D721Med (cell line): ENCODE results near the gene SH3RF3.

Source experiments
- DNase-seq: peaks from one replicate; pipeline ENCODE4 v3.0.0; 2011; ENCODE audit warnings: low spot score; ENCODE audit not compliant: insufficient read length
- FAIRE-seq: peaks from 2 replicates; lab custom pipeline; 2011; peaks lifted over from hg19 to GRCh38; lab: Jason Lieb, UNC
- CTCF ChIP-seq: IDR thresholded peaks from 2 replicates; pipeline ENCODE4 v1.5.1; 2012; ENCODE audit warnings: mild to moderate bottlenecking, control low read depth; ENCODE audit not compliant: insufficient read depth; ENCODE audit errors: missing control alignments

Gene SH3RF3

GRCh38 chr2:109132626-109133025, 3.6 kb downstream of the SH3RF3 start:
- TF ChIP-seq CTCF = no peak
- DNase-seq (no peak), FAIRE-seq (no peak)

GRCh38 chr2:109133746-109134145, 4.7 kb downstream of the SH3RF3 start:
- TF ChIP-seq CTCF = no peak
- FAIRE-seq = no peak
- no peak for DNase-seq

- FAIRE-seq (no peak), DNase-seq (no peak)
- TF ChIP-seq CTCF = no peak
Measured at GRCh38 chr2:109134741-109135358, 5.8 kb downstream of the SH3RF3 start.

- FAIRE-seq (peak; percentile 83), DNase-seq (no peak)
- TF ChIP-seq CTCF = no peak
Measured at GRCh38 chr2:109135359-109136197, 6.6 kb downstream of the SH3RF3 start.

GRCh38 chr2:109136542-109136941, 7.5 kb downstream of the SH3RF3 start:
- peak; percentile 6 for FAIRE-seq
- no peak for DNase-seq
- TF ChIP-seq CTCF = no peak

- FAIRE-seq (peak; percentile 96), DNase-seq (peak; percentile 65)
- no peak for TF ChIP-seq CTCF
Measured at GRCh38 chr2:109137616-109138015, 8.6 kb downstream of the SH3RF3 start.

- FAIRE-seq (no peak), DNase-seq (no peak)
- TF ChIP-seq CTCF = no peak
Measured at GRCh38 chr2:109138449-109138848, 9.4 kb downstream of the SH3RF3 start.
